ENCODE results near the gene OR2A14. TPM values are rescaled to one million over a fixed set of nuclear protein-coding genes. Genes with fewer than 3 reads are reported as not detected.

Gene OR2A14
- total RNA-seq, 4 donors from 2014 or later = not detected

- Histone ChIP-seq H3K27me3 (no peaks in the 10 kb centered on the region), H3K9me3 (no peaks in the 10 kb centered on the region), H3K4me3 (no peak overlapping the region), H3K4me1 (no peaks in the 10 kb centered on the region), H3K36me3 (no peaks in the 10 kb centered on the region), H3K27ac (no peak overlapping the region)
- WGBS, 2 donors (ENCODE audit: low coverage in 1 of 2) = 81% methylated on average over 2 of the region's 2 CpGs; no CpG with 5 or more reads in 1 of the 2 donors
- TF ChIP-seq CTCF (IDR thresholded peaks at IDR 0.05) (no peak), POLR2AphosphoS5 (IDR thresholded peaks at IDR 0.05) (no peak), POLR2A (IDR thresholded peaks at IDR 0.05) (no peak), EP300 (IDR thresholded peaks at IDR 0.05) (no peak)
- no peak for ATAC-seq
These were observed 7.8 kb downstream of the OR2A14 start for GRCh38 chr7:144130730-144131129.

- Histone ChIP-seq H3K4me3 (no peak overlapping the region), H3K4me1 (no peaks in the 10 kb centered on the region), H3K27me3 (no peaks in the 10 kb centered on the region), H3K36me3 (no peaks in the 10 kb centered on the region), H3K9me3 (no peaks in the 10 kb centered on the region), H3K27ac (no peak overlapping the region)
- no peak for ATAC-seq
- WGBS, 2 donors (ENCODE audit: low coverage in 1 of 2) = 33 to 66% methylated on average over 1 to 3 of the region's 3 CpGs
- TF ChIP-seq EP300 (IDR thresholded peaks at IDR 0.05) (no peak), POLR2AphosphoS5 (IDR thresholded peaks at IDR 0.05) (no peak), CTCF (IDR thresholded peaks at IDR 0.05) (no peak), POLR2A (IDR thresholded peaks at IDR 0.05) (no peak)
These were observed 9.3 kb downstream of the OR2A14 start for GRCh38 chr7:144132262-144132661.

GRCh38 chr7:144133307-144133706, 10.3 kb downstream of the OR2A14 start:
- H3K4me3 ChIP-seq = no peak overlapping the region
- ATAC-seq = no peak
- H3K4me1 ChIP-seq = no peaks in the 10 kb centered on the region
- H3K36me3 ChIP-seq = no peaks in the 10 kb centered on the region
- H3K9me3 ChIP-seq = no peaks in the 10 kb centered on the region
- no peaks in the 10 kb centered on the region for H3K27me3 ChIP-seq
- TF ChIP-seq POLR2A (IDR thresholded peaks at IDR 0.05) (no peak), CTCF (IDR thresholded peaks at IDR 0.05) (no peak), EP300 (IDR thresholded peaks at IDR 0.05) (no peak), POLR2AphosphoS5 (IDR thresholded peaks at IDR 0.05) (no peak)
- WGBS, 2 donors (ENCODE audit: low coverage in 1 of 2) = 79 to 82% methylated on average over 6 of the region's 6 CpGs
- no peak overlapping the region for H3K27ac ChIP-seq

- no peaks in the 10 kb centered on the region for H3K36me3 ChIP-seq
- no peaks in the 10 kb centered on the region for H3K4me1 ChIP-seq
- ATAC-seq = no peak
- 67 to 71% methylated on average over 1 of the region's 1 CpG for WGBS, 2 donors (ENCODE audit: low coverage in 1 of 2)
- no peak overlapping the region for H3K4me3 ChIP-seq
- no peaks in the 10 kb centered on the region for H3K9me3 ChIP-seq
- H3K27ac ChIP-seq = no peak overlapping the region
- H3K27me3 ChIP-seq = no peaks in the 10 kb centered on the region
- TF ChIP-seq EP300 (IDR thresholded peaks at IDR 0.05) (no peak), CTCF (IDR thresholded peaks at IDR 0.05) (no peak), POLR2AphosphoS5 (IDR thresholded peaks at IDR 0.05) (no peak), POLR2A (IDR thresholded peaks at IDR 0.05) (no peak)
These were observed 11.1 kb downstream of the OR2A14 start for GRCh38 chr7:144134116-144134515.

- 70 to 82% methylated on average over 1 of the region's 1 CpG for WGBS, 2 donors (ENCODE audit: low coverage in 1 of 2)
These were observed 14.5 kb downstream of the OR2A14 start for GRCh38 chr7:144137501-144137900.

More at GRCh38 chr7:144137501-144137900, 14.5 kb downstream of the OR2A14 start:
- Histone ChIP-seq H3K36me3 (no peaks in the 10 kb centered on the region), H3K27ac (no peak overlapping the region), H3K4me1 (no peaks in the 10 kb centered on the region), H3K9me3 (no peaks in the 10 kb centered on the region), H3K27me3 (no peaks in the 10 kb centered on the region), H3K4me3 (no peak overlapping the region)
- TF ChIP-seq POLR2A (IDR thresholded peaks at IDR 0.05) (no peak), POLR2AphosphoS5 (IDR thresholded peaks at IDR 0.05) (no peak), CTCF (IDR thresholded peaks at IDR 0.05) (no peak), EP300 (IDR thresholded peaks at IDR 0.05) (no peak)
- ATAC-seq = no peak

All from gastroesophageal sphincter (tissue), 4 donors.